GM23338 (cell line): ENCODE measurements around the gene ADAT2. TPM values are rescaled to one million over a fixed set of nuclear protein-coding genes. Genes with fewer than 3 reads are reported as not detected.

Source experiments
- ATAC-seq: fragments of 200-7000 bp; cut with Tn5 transposase; 3 replicates; pipeline ENCODE4 v1.9.1; 2020
- DNase-seq: peaks from one replicate; pipeline ENCODE4 v3.0.0-alpha.2; 2015; ENCODE audit warnings: low spot score
- H2AFZ ChIP-seq: fragments of 200-600 bp; sonication (generic); 2 replicates; pipeline ENCODE4 v1.8.0; 2016; ENCODE audit warnings: antibody characterized with exemption, mild to moderate bottlenecking, moderate library complexity
- H3F3A ChIP-seq: fragments of 200-600 bp; sonication (generic); replicated peaks from 2 replicates; pipeline ENCODE4 v1.8.0; 2017; ENCODE audit warnings: antibody characterized with exemption, mixed run types, low read depth
- H3K27ac ChIP-seq: fragments of 200-600 bp; sonication (generic); 2 replicates; pipeline ENCODE4 v1.6.1; 2016; ENCODE audit warnings: low read depth
- H3K27me3 ChIP-seq: fragments of 200-600 bp; sonication (generic); 2 replicates; pipeline ENCODE4 v1.8.0; 2016; ENCODE audit warnings: mild to moderate bottlenecking, mixed run types, moderate library complexity; ENCODE audit not compliant: insufficient read depth
- H3K36me3 ChIP-seq: fragments of 200-600 bp; sonication (generic); 2 replicates; pipeline ENCODE4 v1.8.0; 2016; ENCODE audit warnings: mild to moderate bottlenecking; ENCODE audit not compliant: insufficient read depth
- H3K4me1 ChIP-seq: fragments of 200-600 bp; sonication (generic); 2 replicates; pipeline ENCODE4 v1.8.0; 2016; ENCODE audit warnings: mild to moderate bottlenecking, moderate library complexity; ENCODE audit not compliant: insufficient read depth
- H3K4me2 ChIP-seq: fragments of 200-600 bp; sonication (generic); 2 replicates; pipeline ENCODE4 v1.7.1; 2017; ENCODE audit warnings: mixed run types
- H3K4me3 ChIP-seq: fragments of 200-600 bp; sonication (generic); 2 replicates; pipeline ENCODE4 v1.6.1; 2016; ENCODE audit warnings: mixed run types
- H3K79me2 ChIP-seq: fragments of 200-600 bp; sonication (generic); replicated peaks from 2 replicates; pipeline ENCODE4 v1.8.0; 2017; ENCODE audit warnings: mild to moderate bottlenecking; ENCODE audit not compliant: insufficient read depth
- H3K9me2 ChIP-seq: fragments of 200-600 bp; sonication (generic); 2 replicates; pipeline ENCODE4 v1.8.0; 2017; ENCODE audit not compliant: insufficient read depth
- H4K20me1 ChIP-seq: fragments of 200-600 bp; sonication (generic); replicated peaks from 2 replicates; pipeline ENCODE4 v1.8.0; 2017; ENCODE audit warnings: mild to moderate bottlenecking; ENCODE audit not compliant: insufficient read depth
- H3K27ac Mint-ChIP-seq: 2 replicates; pipeline ENCODE4 v1.8.0; 2020; ENCODE audit warnings: inconsistent platforms, mild to moderate bottlenecking, moderate library complexity, mixed read lengths
- H3K27me3 Mint-ChIP-seq: 3 replicates; pipeline ENCODE4 v1.8.0; 2022; ENCODE audit warnings: low read depth, mild to moderate bottlenecking, moderate library complexity, mixed read lengths, inconsistent platforms; ENCODE audit not compliant: insufficient read depth, poor library complexity
- H3K36me3 Mint-ChIP-seq: 3 replicates; pipeline ENCODE4 v1.8.0; 2021; ENCODE audit warnings: low read depth, mild to moderate bottlenecking, inconsistent platforms, moderate library complexity, mixed read lengths
- H3K4me1 Mint-ChIP-seq: 3 replicates; pipeline ENCODE4 v1.8.0; 2020; ENCODE audit warnings: mild to moderate bottlenecking, inconsistent platforms, mixed read lengths
- H3K4me3 Mint-ChIP-seq: 3 replicates; pipeline ENCODE4 v1.8.0; 2021; ENCODE audit warnings: moderate library complexity, mild to moderate bottlenecking, inconsistent platforms, mixed read lengths
- H3K9me3 Mint-ChIP-seq: 3 replicates; pipeline ENCODE4 v1.8.0; 2020; ENCODE audit warnings: moderate library complexity, mild to moderate bottlenecking, inconsistent platforms, mixed read lengths
- CREB1 ChIP-seq: fragments of 250-450 bp; sonication (Bioruptor Pico); IDR thresholded peaks from 2 replicates; pipeline ENCODE4 v1.5.0; 2020; ENCODE audit warnings: low read depth, mild to moderate bottlenecking, moderate library complexity
- EZH2 ChIP-seq: fragments of 200-600 bp; sonication (generic); IDR thresholded peaks from one replicate; pipeline ENCODE4 v1.8.0; 2017; ENCODE audit warnings: antibody characterized with exemption, mild to moderate bottlenecking, low read depth; ENCODE audit not compliant: unreplicated experiment
- EZH2phosphoT487 ChIP-seq: fragments of 200-600 bp; sonication (generic); IDR thresholded peaks from one replicate; pipeline ENCODE4 v1.8.1; 2018; ENCODE audit warnings: antibody characterized with exemption; ENCODE audit not compliant: unreplicated experiment
- JUNB ChIP-seq: IDR thresholded peaks from one replicate; pipeline ENCODE4 v1.6.1; 2016; ENCODE audit warnings: antibody characterized with exemption; ENCODE audit not compliant: unreplicated experiment
- NANOG ChIP-seq: IDR thresholded peaks from 2 replicates; pipeline ENCODE4 v1.6.1; 2016; ENCODE audit warnings: antibody characterized with exemption, borderline replicate concordance
- ZNF114 ChIP-seq: fragments of 250-450 bp; sonication (Bioruptor Pico); IDR thresholded peaks from 2 replicates; pipeline ENCODE4 v1.5.0; 2020; ENCODE audit warnings: mild to moderate bottlenecking, moderate library complexity
- ZNF331 ChIP-seq: fragments of 250-450 bp; sonication (Bioruptor Pico); IDR thresholded peaks from 2 replicates; pipeline ENCODE4 v1.5.0; 2020; ENCODE audit warnings: low read depth, mild to moderate bottlenecking, moderate library complexity
- polyA plus RNA-seq: library from polyadenylated mRNA; unstranded; fragments of >200 nt; fragmentation: Nextera tagmentation; extraction: Ambion mirVana; gene quantifications from 2 replicates; pipeline ENCODE4 v1.2.1, GENCODE V29; 2016
- total RNA-seq: library from RNA; depleted of rRNA; stranded (reverse); fragments of >200 nt; shearing (Covaris generic); gene quantifications from 2 replicates; pipeline ENCODE4 v1.2.3, GENCODE V29; 2014
- TF ChIP-seq, protein P1 (sequence below): IDR thresholded peaks from 2 replicates; pipeline ENCODE4 v1.6.1; 2016; ENCODE audit warnings: antibody characterized with exemption
- TF ChIP-seq, protein P2 (sequence below), 2 experiments: fragments of 200-600 bp in 1 of 2; sonication (generic) in 1 of 2; conservative IDR thresholded peaks; 2 replicates each; pipeline versions ENCODE4 v1.5.1 to v1.6.1; 2016 to 2017; ENCODE audit warnings: antibody characterized with exemption in 2 of 2, low read depth in 2 of 2, mild to moderate bottlenecking in 2 of 2, moderate library complexity in 1 of 2
- TF ChIP-seq, protein P3 (sequence below): fragments of 250-450 bp; sonication (Bioruptor Pico); IDR thresholded peaks from 2 replicates; pipeline ENCODE4 v1.5.0; 2020; ENCODE audit warnings: mild to moderate bottlenecking, moderate library complexity

Gene ADAT2
- total and polyA plus RNA-seq, 2 experiments from 2014 or later = 7.4 to 13.7 TPM

DNA sequence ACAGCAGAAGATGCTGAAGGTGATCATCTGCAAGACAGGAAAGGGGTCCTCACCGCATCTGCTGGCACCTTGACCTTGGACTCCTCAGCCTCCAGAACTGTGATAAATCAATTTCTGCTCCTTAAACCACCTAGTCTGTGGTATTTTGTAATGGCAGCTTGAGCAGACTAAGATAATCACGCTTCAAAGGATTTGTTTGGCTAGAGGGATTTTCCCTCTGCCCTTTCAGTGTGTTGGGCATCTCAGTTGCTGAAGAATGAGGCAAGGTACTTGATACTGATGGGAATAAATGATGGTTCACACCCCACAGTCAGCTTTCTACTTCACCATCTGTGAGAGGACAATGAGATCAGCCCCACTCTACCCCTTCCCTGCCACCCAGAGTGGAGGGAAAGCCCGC lies 60.2 kb downstream of the ADAT2 start:
- Mint-ChIP-seq H3K4me3 (no peak overlapping the region), H3K9me3 (no peaks in the 10 kb centered on the region), H3K4me1 (no peaks in the 10 kb centered on the region; the same call in 2 of the 3 replicates), H3K27ac (no peak overlapping the region), H3K36me3 (no peaks in the 10 kb centered on the region; the same call in 2 of the 3 replicates), H3K27me3 (peaks cover 10% of the 10 kb centered on the region)
- ATAC-seq (no peak), DNase-seq (no peak)
- Histone ChIP-seq H3K27me3 (no peaks in the 10 kb centered on the region), H3K36me3 (no peaks in the 10 kb centered on the region), H4K20me1 (no peaks in the 10 kb centered on the region), H2AFZ (no peak overlapping the region), H3F3A (no peaks in the 10 kb centered on the region), H3K9me2 (peaks cover 13% of the 10 kb centered on the region), H3K27ac (no peak overlapping the region), H3K4me3 (no peak overlapping the region), H3K4me2 (no peak overlapping the region), H3K4me1 (no peaks in the 10 kb centered on the region), H3K79me2 (no peaks in the 10 kb centered on the region)
- no peak for TF ChIP-seq NANOG
- TF ChIP-seq EZH2 = no peak
- TF ChIP-seq, protein P1, sequence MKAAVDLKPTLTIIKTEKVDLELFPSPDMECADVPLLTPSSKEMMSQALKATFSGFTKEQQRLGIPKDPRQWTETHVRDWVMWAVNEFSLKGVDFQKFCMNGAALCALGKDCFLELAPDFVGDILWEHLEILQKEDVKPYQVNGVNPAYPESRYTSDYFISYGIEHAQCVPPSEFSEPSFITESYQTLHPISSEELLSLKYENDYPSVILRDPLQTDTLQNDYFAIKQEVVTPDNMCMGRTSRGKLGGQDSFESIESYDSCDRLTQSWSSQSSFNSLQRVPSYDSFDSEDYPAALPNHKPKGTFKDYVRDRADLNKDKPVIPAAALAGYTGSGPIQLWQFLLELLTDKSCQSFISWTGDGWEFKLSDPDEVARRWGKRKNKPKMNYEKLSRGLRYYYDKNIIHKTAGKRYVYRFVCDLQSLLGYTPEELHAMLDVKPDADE = no peak

DNA sequence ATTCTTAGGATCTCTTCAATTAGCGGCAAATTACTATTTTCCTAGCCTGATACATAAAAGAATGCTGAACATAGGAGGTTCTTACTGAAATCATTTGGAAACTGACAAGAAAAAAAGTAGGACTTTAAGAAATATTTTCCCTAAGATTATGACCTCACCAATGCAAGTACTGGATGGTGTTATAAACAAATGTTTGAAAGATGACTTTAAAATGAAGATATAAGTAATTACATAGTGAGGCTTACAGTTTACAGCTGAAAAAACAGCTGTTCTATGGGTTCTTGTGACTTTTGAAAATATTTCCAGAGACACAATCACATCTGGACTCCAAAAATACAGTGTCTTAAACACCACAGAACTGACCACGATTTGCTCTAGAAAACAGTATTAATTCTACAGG lies 64.9 kb downstream of the ADAT2 start:
- DNase-seq = no peak
- Mint-ChIP-seq H3K4me1 (no peaks in the 10 kb centered on the region; the same call in 2 of the 3 replicates), H3K4me3 (no peak overlapping the region), H3K36me3 (no peaks in the 10 kb centered on the region), H3K27me3 (peaks cover 3% of the 10 kb centered on the region), H3K9me3 (no peaks in the 10 kb centered on the region), H3K27ac (no peak overlapping the region)
- Histone ChIP-seq H3K27me3 (no peaks in the 10 kb centered on the region), H3K27ac (no peak overlapping the region), H3K79me2 (no peaks in the 10 kb centered on the region), H3K4me3 (no peak overlapping the region), H3K36me3 (no peaks in the 10 kb centered on the region), H4K20me1 (no peaks in the 10 kb centered on the region), H2AFZ (no peak overlapping the region), H3F3A (no peaks in the 10 kb centered on the region), H3K4me2 (no peak overlapping the region), H3K4me1 (no peaks in the 10 kb centered on the region), H3K9me2 (peaks cover 5% of the 10 kb centered on the region)
- ATAC-seq = no peak
- TF ChIP-seq NANOG (no peak), ZNF114 (CRISPR knock-in tag) (no peak), EZH2phosphoT487 (no peak), CREB1 (CRISPR knock-in tag) (no peak), EZH2 (no peak), ZNF331 (CRISPR knock-in tag) (no peak), JUNB (no peak)
- TF ChIP-seq, protein P2, sequence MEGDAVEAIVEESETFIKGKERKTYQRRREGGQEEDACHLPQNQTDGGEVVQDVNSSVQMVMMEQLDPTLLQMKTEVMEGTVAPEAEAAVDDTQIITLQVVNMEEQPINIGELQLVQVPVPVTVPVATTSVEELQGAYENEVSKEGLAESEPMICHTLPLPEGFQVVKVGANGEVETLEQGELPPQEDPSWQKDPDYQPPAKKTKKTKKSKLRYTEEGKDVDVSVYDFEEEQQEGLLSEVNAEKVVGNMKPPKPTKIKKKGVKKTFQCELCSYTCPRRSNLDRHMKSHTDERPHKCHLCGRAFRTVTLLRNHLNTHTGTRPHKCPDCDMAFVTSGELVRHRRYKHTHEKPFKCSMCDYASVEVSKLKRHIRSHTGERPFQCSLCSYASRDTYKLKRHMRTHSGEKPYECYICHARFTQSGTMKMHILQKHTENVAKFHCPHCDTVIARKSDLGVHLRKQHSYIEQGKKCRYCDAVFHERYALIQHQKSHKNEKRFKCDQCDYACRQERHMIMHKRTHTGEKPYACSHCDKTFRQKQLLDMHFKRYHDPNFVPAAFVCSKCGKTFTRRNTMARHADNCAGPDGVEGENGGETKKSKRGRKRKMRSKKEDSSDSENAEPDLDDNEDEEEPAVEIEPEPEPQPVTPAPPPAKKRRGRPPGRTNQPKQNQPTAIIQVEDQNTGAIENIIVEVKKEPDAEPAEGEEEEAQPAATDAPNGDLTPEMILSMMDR (conservative IDR thresholded peaks at IDR 0.05; ENCODE audit: low read depth in 2 of 2) = no peak
- TF ChIP-seq, protein P3, sequence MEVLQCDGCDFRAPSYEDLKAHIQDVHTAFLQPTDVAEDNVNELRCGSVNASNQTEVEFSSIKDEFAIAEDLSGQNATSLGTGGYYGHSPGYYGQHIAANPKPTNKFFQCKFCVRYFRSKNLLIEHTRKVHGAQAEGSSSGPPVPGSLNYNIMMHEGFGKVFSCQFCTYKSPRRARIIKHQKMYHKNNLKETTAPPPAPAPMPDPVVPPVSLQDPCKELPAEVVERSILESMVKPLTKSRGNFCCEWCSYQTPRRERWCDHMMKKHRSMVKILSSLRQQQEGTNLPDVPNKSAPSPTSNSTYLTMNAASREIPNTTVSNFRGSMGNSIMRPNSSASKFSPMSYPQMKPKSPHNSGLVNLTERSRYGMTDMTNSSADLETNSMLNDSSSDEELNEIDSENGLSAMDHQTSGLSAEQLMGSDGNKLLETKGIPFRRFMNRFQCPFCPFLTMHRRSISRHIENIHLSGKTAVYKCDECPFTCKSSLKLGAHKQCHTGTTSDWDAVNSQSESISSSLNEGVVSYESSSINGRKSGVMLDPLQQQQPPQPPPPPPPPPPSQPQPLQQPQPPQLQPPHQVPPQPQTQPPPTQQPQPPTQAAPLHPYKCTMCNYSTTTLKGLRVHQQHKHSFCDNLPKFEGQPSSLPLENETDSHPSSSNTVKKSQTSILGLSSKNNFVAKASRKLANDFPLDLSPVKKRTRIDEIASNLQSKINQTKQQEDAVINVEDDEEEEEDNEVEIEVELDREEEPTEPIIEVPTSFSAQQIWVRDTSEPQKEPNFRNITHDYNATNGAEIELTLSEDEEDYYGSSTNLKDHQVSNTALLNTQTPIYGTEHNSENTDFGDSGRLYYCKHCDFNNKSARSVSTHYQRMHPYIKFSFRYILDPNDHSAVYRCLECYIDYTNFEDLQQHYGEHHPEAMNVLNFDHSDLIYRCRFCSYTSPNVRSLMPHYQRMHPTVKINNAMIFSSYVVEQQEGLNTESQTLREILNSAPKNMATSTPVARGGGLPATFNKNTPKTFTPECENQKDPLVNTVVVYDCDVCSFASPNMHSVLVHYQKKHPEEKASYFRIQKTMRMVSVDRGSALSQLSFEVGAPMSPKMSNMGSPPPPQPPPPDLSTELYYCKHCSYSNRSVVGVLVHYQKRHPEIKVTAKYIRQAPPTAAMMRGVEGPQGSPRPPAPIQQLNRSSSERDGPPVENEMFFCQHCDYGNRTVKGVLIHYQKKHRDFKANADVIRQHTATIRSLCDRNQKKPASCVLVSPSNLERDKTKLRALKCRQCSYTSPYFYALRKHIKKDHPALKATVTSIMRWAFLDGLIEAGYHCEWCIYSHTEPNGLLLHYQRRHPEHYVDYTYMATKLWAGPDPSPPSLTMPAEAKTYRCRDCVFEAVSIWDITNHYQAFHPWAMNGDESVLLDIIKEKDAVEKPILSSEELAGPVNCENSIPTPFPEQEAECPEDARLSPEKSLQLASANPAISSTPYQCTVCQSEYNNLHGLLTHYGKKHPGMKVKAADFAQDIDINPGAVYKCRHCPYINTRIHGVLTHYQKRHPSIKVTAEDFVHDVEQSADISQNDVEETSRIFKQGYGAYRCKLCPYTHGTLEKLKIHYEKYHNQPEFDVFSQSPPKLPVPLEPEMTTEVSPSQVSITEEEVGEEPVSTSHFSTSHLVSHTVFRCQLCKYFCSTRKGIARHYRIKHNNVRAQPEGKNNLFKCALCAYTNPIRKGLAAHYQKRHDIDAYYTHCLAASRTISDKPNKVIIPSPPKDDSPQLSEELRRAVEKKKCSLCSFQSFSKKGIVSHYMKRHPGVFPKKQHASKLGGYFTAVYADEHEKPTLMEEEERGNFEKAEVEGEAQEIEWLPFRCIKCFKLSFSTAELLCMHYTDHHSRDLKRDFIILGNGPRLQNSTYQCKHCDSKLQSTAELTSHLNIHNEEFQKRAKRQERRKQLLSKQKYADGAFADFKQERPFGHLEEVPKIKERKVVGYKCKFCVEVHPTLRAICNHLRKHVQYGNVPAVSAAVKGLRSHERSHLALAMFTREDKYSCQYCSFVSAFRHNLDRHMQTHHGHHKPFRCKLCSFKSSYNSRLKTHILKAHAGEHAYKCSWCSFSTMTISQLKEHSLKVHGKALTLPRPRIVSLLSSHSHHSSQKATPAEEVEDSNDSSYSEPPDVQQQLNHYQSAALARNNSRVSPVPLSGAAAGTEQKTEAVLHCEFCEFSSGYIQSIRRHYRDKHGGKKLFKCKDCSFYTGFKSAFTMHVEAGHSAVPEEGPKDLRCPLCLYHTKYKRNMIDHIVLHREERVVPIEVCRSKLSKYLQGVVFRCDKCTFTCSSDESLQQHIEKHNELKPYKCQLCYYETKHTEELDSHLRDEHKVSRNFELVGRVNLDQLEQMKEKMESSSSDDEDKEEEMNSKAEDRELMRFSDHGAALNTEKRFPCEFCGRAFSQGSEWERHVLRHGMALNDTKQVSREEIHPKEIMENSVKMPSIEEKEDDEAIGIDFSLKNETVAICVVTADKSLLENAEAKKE (CRISPR knock-in tag) = no peak
